Mesothelial cell of epicardium (in vitro differentiated cells): ENCODE data around the gene SNX7. TPM values are rescaled to one million over a fixed set of nuclear protein-coding genes. Genes with fewer than 3 reads are reported as not detected.

Experiments
- DNase-seq, 2 experiments: peaks; one replicate each; pipeline ENCODE4 v3.0.0; 2021; ENCODE audit warnings: low spot score in 2 of 2; ENCODE audit not compliant: unreplicated experiment in 2 of 2
- H3K27ac Mint-ChIP-seq: 2 replicates; pipeline ENCODE4 v1.8.0; 2021; ENCODE audit warnings: mixed read lengths
- H3K27me3 Mint-ChIP-seq: 2 replicates; pipeline ENCODE4 v1.8.0; 2021; ENCODE audit warnings: low read depth, mixed read lengths
- H3K36me3 Mint-ChIP-seq: 2 replicates; pipeline ENCODE4 v1.8.0; 2021; ENCODE audit warnings: mixed read lengths
- H3K4me1 Mint-ChIP-seq: 2 replicates; pipeline ENCODE4 v1.8.0; 2021; ENCODE audit warnings: mixed read lengths
- H3K4me3 Mint-ChIP-seq: 2 replicates; pipeline ENCODE4 v1.8.0; 2021; ENCODE audit warnings: mild to moderate bottlenecking, moderate library complexity, mixed read lengths
- H3K9me3 Mint-ChIP-seq: 2 replicates; pipeline ENCODE4 v1.8.0; 2021; ENCODE audit warnings: mixed read lengths
- total RNA-seq: library from RNA; stranded (reverse); gene quantifications from 3 replicates; pipeline ENCODE4 v1.2.1, GENCODE V29; 2021
- TF ChIP-seq, protein P1 (sequence below): fragments of 200-600 bp; sonication (generic); IDR thresholded peaks from one replicate; pipeline ENCODE4 v1.5.0; 2021; ENCODE audit warnings: antibody characterized with exemption; ENCODE audit not compliant: unreplicated experiment

SNX7 gene
- total RNA-seq, 1 donor from 2014 or later, result 16.1 TPM

DNA sequence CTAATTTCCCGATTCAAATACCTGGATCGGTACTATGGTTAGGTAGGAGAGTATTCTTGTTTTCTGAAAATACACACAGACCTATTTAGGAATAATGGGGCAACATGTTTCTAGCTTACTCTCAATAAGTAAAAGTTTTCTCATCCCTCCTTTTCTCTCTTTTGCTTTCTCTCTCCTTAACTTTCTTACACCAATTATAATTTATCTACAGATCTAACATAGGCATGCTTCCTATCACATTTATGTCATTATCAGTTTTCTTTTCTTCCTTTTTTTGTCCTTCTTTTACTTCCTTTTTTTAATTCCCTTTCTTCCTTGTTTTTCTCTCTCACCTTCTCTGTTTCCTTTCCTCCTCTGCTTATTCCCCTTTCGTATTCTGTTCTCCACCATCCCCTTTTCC is 20.3 kb downstream of the SNX7 start:
- Mint-ChIP-seq H3K4me1 (no peaks in the 10 kb centered on the region), H3K4me3 (no peak overlapping the region), H3K9me3 (peaks cover 42% of the 10 kb centered on the region), H3K36me3 (peaks cover 31% of the 10 kb centered on the region), H3K27me3 (no peaks in the 10 kb centered on the region), H3K27ac (no peak overlapping the region)
- TF ChIP-seq, protein P1, sequence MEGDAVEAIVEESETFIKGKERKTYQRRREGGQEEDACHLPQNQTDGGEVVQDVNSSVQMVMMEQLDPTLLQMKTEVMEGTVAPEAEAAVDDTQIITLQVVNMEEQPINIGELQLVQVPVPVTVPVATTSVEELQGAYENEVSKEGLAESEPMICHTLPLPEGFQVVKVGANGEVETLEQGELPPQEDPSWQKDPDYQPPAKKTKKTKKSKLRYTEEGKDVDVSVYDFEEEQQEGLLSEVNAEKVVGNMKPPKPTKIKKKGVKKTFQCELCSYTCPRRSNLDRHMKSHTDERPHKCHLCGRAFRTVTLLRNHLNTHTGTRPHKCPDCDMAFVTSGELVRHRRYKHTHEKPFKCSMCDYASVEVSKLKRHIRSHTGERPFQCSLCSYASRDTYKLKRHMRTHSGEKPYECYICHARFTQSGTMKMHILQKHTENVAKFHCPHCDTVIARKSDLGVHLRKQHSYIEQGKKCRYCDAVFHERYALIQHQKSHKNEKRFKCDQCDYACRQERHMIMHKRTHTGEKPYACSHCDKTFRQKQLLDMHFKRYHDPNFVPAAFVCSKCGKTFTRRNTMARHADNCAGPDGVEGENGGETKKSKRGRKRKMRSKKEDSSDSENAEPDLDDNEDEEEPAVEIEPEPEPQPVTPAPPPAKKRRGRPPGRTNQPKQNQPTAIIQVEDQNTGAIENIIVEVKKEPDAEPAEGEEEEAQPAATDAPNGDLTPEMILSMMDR, result no peak
- no peak for DNase-seq

- H3K27me3 Mint-ChIP-seq, result no peaks in the 10 kb centered on the region
- H3K9me3 Mint-ChIP-seq, result no peaks in the 10 kb centered on the region
- no peak for DNase-seq
- TF ChIP-seq, protein P1, result no peak
- H3K36me3 Mint-ChIP-seq, result peaks cover 11% of the 10 kb centered on the region
- H3K4me1 Mint-ChIP-seq, result no peaks in the 10 kb centered on the region
- H3K27ac Mint-ChIP-seq, result no peak overlapping the region
- no peak overlapping the region for H3K4me3 Mint-ChIP-seq
These were observed 26.7 kb downstream of the SNX7 start for GRCh38 chr1:98688110-98688739.

DNA sequence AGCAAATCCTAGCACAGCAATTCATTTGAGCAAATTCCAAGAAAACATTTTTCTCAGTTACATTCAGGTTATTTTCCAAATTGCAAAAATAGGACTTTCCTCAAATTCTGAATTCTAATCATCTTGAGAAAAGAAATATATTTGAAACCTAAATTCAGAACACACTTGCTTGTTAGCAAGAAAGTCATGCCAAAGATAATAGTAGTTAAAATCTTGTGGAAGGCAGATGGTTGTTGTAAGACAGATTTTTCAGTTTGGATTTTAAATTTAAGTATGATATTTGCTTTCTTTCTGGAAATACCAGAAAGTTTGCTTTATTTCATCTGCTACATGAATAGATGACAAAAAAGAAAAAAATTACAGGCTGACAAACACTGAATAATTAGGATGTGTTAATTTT is 29.1 kb downstream of the SNX7 start:
- H3K4me3 Mint-ChIP-seq, result no peak overlapping the region
- no peaks in the 10 kb centered on the region for H3K27me3 Mint-ChIP-seq
- H3K9me3 Mint-ChIP-seq, result no peaks in the 10 kb centered on the region
- no peak overlapping the region for H3K27ac Mint-ChIP-seq
- no peaks in the 10 kb centered on the region for H3K4me1 Mint-ChIP-seq
- TF ChIP-seq, protein P1, result no peak
- peaks cover 7% of the 10 kb centered on the region for H3K36me3 Mint-ChIP-seq
- DNase-seq, result no peak

DNA sequence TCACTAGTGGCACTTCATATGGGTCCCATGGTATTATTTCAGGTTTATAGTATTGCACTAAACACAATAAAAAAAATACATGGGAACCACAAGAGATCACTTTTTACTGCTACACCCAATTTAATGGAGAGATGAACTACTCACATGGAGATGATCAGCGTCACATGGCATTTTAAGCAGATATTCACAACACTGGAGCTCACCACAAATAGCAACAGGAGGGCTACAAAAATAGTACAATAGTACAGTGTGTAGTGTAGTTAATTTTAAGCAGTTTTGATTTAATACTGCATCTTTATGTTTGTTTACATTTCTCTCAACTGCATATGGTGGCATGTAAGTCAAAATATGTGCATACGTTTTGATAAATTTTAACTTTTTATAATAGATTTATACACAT is 31.0 kb downstream of the SNX7 start:
- Mint-ChIP-seq H3K9me3 (no peaks in the 10 kb centered on the region), H3K4me3 (no peak overlapping the region), H3K27ac (no peak overlapping the region), H3K4me1 (no peaks in the 10 kb centered on the region), H3K27me3 (no peaks in the 10 kb centered on the region), H3K36me3 (peaks cover 7% of the 10 kb centered on the region)
- TF ChIP-seq, protein P1, result no peak
- DNase-seq, result no peak

DNA sequence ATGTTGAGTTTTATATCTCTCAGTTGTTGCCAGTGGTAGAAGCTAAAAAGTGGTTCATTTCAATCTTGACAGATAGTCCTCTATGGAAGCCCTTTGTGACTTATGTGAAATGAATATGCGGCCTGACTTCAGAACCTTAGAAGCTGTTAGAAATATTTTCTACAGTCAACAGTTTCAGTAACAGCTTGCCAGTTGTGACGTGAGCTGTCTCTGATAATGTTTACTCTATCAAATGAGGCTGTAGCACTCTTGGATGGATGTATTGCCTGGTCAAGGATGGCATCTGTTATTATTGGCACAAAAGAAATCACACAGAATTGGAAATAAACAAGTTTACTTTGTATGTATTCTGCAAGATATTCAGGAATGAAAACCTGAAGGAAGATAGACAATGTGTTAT is 31.9 kb downstream of the SNX7 start:
- H3K36me3 Mint-ChIP-seq, result peaks cover 6% of the 10 kb centered on the region
- H3K9me3 Mint-ChIP-seq, result no peaks in the 10 kb centered on the region
- H3K4me1 Mint-ChIP-seq, result no peaks in the 10 kb centered on the region
- H3K4me3 Mint-ChIP-seq, result no peak overlapping the region
- DNase-seq, result no peak
- no peaks in the 10 kb centered on the region for H3K27me3 Mint-ChIP-seq
- no peak overlapping the region for H3K27ac Mint-ChIP-seq
- TF ChIP-seq, protein P1, result no peak

DNA sequence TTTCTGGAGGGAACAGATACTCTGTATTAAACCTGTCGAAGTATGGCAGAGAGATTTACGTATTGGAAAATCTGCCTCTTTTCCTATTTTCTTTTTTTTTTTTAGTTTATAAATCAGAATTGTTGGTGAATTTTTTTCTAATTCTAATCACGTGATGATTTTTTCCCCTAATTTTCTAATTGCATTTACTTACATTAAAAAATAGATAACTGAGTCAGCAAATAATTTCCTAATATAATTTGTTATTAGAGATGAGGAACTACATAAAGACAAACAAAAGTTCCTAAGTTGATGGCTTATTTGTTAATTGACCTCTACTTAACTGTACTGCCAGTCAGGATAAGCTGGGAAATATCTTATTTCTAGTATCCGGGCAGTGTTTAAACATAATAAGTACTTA is 34.6 kb downstream of the SNX7 start:
- TF ChIP-seq, protein P1, result no peak
- Mint-ChIP-seq H3K27me3 (no peaks in the 10 kb centered on the region), H3K27ac (no peak overlapping the region), H3K4me1 (no peaks in the 10 kb centered on the region), H3K36me3 (peaks cover 7% of the 10 kb centered on the region), H3K9me3 (no peaks in the 10 kb centered on the region), H3K4me3 (no peak overlapping the region)
- no peak for DNase-seq
